GM12892 (cell line): ENCODE data around the gene GAPT.

ENCODE experiments used
- POLR2A ChIP-seq: IDR thresholded peaks from 2 replicates; pipeline ENCODE4 v1.6.1; 2011; ENCODE audit warnings: low read depth, low read length, control low read depth
- POLR2AphosphoS5 ChIP-seq: IDR thresholded peaks from 2 replicates; pipeline ENCODE4 v1.6.1; 2011; ENCODE audit warnings: low read depth, low read length, control low read depth

DNA sequence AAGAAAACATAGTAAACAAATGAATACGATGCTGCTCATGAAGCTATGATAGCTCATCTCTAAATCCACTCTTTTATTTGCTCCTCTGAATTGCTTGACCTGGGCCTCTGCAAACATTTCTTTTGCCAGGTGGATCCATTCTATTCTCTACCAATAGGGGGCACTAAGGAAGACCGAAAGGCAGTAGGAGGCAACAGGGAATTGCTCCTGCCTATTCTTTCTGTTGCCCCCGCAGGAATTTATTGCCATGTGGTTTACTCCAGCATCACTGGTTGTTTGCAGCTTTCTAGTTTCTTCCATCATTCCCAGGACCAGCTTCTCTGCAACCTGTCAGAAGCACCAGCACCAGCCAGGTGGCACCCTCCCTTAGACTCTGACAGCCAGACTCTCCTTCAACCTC, 5.3 kb downstream of the GAPT start:
- no peak for TF ChIP-seq POLR2A
- no peak for TF ChIP-seq POLR2AphosphoS5
